Measurements from ENCODE around the gene LRIG3. TPM values are rescaled to one million over a fixed set of nuclear protein-coding genes. Genes with fewer than 3 reads are reported as not detected.

LRIG3 gene
- total RNA-seq, 4 donors from 2014 or later = 42.4 to 56.5 (median 50.4) TPM

GRCh38 chr12:58844161-58844560 is 76.1 kb downstream of the LRIG3 start:
- H3K4me3 ChIP-seq = no peak overlapping the region
- no peaks in the 10 kb centered on the region for H3K36me3 ChIP-seq
- H3K27me3 ChIP-seq = no peaks in the 10 kb centered on the region
- TF ChIP-seq EP300 (IDR thresholded peaks at IDR 0.05) = no peak
- no peak for TF ChIP-seq POLR2A (IDR thresholded peaks at IDR 0.05; ENCODE audit: low read depth)
- TF ChIP-seq POLR2AphosphoS5 (IDR thresholded peaks at IDR 0.05) = no peak
- no peak for TF ChIP-seq CTCF (IDR thresholded peaks at IDR 0.05)
- H3K27ac ChIP-seq (replicated peaks in 1 of 4) = no peak overlapping the region
- H3K9me3 ChIP-seq = peaks cover 0 to 7% (median 3%) of the 10 kb centered on the region in 4 donors
- WGBS = 92% methylated on average over 4 of the region's 4 CpGs
- H3K4me1 ChIP-seq = peaks cover 0 to 10% (median 5%) of the 10 kb centered on the region in 4 donors
- intact Hi-C loops (cut with DNase I) = no loop called here
- DNase-seq (ENCODE audit: extremely low spot score) = no peak

GRCh38 chr12:58841058-58841798 is 79.1 kb downstream of the LRIG3 start:
- WGBS = 86% methylated on average over 12 of the region's 15 CpGs
- H3K4me3 ChIP-seq = no peak overlapping the region
- TF ChIP-seq EP300 (IDR thresholded peaks at IDR 0.05) = no peak
- no peak for TF ChIP-seq CTCF (IDR thresholded peaks at IDR 0.05)
- no peak for TF ChIP-seq POLR2AphosphoS5 (IDR thresholded peaks at IDR 0.05)
- no peak for TF ChIP-seq POLR2A (IDR thresholded peaks at IDR 0.05; ENCODE audit: low read depth)
- peaks cover 0 to 12% (median 5%) of the 10 kb centered on the region in 4 donors for H3K9me3 ChIP-seq
- no peaks in the 10 kb centered on the region for H3K36me3 ChIP-seq
- intact Hi-C loops (cut with DNase I) = no loop called here
- no peaks in the 10 kb centered on the region for H3K27me3 ChIP-seq
- H3K4me1 ChIP-seq = no peaks in the 10 kb centered on the region
- H3K27ac ChIP-seq (replicated peaks in 1 of 4) = no peak overlapping the region
- no peak for DNase-seq (ENCODE audit: extremely low spot score)

GRCh38 chr12:58833853-58834252 is 86.5 kb downstream of the LRIG3 start:
- DNase-seq (ENCODE audit: extremely low spot score) = no peak
- intact Hi-C loops (cut with DNase I) = no loop called here
- Histone ChIP-seq H3K36me3 (no peaks in the 10 kb centered on the region), H3K27me3 (no peaks in the 10 kb centered on the region), H3K9me3 (peaks cover 0 to 2% (median under 1%) of the 10 kb centered on the region in 4 donors), H3K27ac (replicated peaks in 1 of 4) (no peak overlapping the region), H3K4me1 (no peaks in the 10 kb centered on the region), H3K4me3 (no peak overlapping the region)
- 68% methylated on average over 3 of the region's 3 CpGs for WGBS
- no peak for TF ChIP-seq CTCF (IDR thresholded peaks at IDR 0.05)
- TF ChIP-seq POLR2A (IDR thresholded peaks at IDR 0.05; ENCODE audit: low read depth) = no peak
- TF ChIP-seq EP300 (IDR thresholded peaks at IDR 0.05) = no peak
- TF ChIP-seq POLR2AphosphoS5 (IDR thresholded peaks at IDR 0.05) = no peak

GRCh38 chr12:58832920-58833319 is 87.4 kb downstream of the LRIG3 start:
- Histone ChIP-seq H3K36me3 (no peaks in the 10 kb centered on the region), H3K27me3 (no peaks in the 10 kb centered on the region), H3K27ac (replicated peaks in 1 of 4) (no peak overlapping the region), H3K4me3 (no peak overlapping the region), H3K4me1 (no peaks in the 10 kb centered on the region), H3K9me3 (no peaks in the 10 kb centered on the region)
- 94% methylated on average over 1 of the region's 1 CpG for WGBS
- no peak for DNase-seq (ENCODE audit: extremely low spot score)
- TF ChIP-seq POLR2AphosphoS5 (IDR thresholded peaks at IDR 0.05) (no peak), POLR2A (IDR thresholded peaks at IDR 0.05; ENCODE audit: low read depth) (no peak), CTCF (IDR thresholded peaks at IDR 0.05) (no peak), EP300 (IDR thresholded peaks at IDR 0.05) (no peak)
- intact Hi-C loops (cut with DNase I) = no loop called here
